Peyer's patch (tissue), 4 donors: Measurements from ENCODE around the gene GTSE1. TPM values are rescaled to one million over a fixed set of nuclear protein-coding genes. Genes with fewer than 3 reads are reported as not detected.

Experiments used
- DNase-seq, 3 donors: peaks; one replicate each; pipeline ENCODE4 v3.0.0-alpha.2; 2017 to 2019
- H3K27ac ChIP-seq, 4 donors: fragments of 200-600 bp; sonication (generic); one replicate each; pipeline ENCODE4 v1.5.1; 2016 to 2019
- H3K27me3 ChIP-seq, 2 donors: fragments of 200-600 bp; sonication (generic); one replicate each; pipeline ENCODE4 v1.5.1; 2019
- H3K36me3 ChIP-seq, 3 donors: fragments of 200-600 bp; sonication (generic); one replicate each; pipeline ENCODE4 v1.5.1; 2016 to 2019
- H3K4me1 ChIP-seq, 4 donors: fragments of 200-600 bp; sonication (generic); one replicate each; pipeline ENCODE4 v1.5.1; 2016 to 2019
- H3K4me3 ChIP-seq, 4 donors: fragments of 200-600 bp; sonication (generic); 1 replicate in 3 of 4; 2 replicates in 1 of 4; pipeline ENCODE4 v1.5.1; 2016 to 2019; ENCODE audit warnings: mild to moderate bottlenecking in 1 of 4
- H3K9me3 ChIP-seq, 4 donors: fragments of 200-600 bp; sonication (generic); one replicate each; pipeline ENCODE4 v1.5.1; 2016 to 2019; ENCODE audit warnings: mild to moderate bottlenecking in 1 of 4
- CTCF ChIP-seq, 6 experiments: fragments of 450-650 bp in 4 of 6; fragments of 200-600 bp in 2 of 6; sonication (generic) in 1 of 6; IDR thresholded peaks; one replicate each; pipeline ENCODE4 v1.5.1; 2017 to 2019; ENCODE audit warnings: antibody characterized with exemption in 6 of 6, mild to moderate bottlenecking in 3 of 6, moderate library complexity in 1 of 6
- POLR2A ChIP-seq, 2 donors: fragments of 450-650 bp; IDR thresholded peaks; one replicate each; pipeline ENCODE4 v1.5.1; 2017; ENCODE audit warnings: antibody characterized with exemption in 2 of 2, mild to moderate bottlenecking in 2 of 2, moderate library complexity in 2 of 2
- total RNA-seq, 4 donors: library from RNA; depleted of rRNA; stranded (reverse); fragments of >200 nt; gene quantifications; one replicate each; pipeline ENCODE4 v1.1.0, GENCODE V29; 2016

GTSE1 gene
- total RNA-seq, 4 donors from 2014 or later = 2.3 to 14.9 (median 5.9) TPM

GRCh38 chr22:46349681-46350080, 53.0 kb downstream of the GTSE1 start:
- no peaks in the 10 kb centered on the region for H3K4me1 ChIP-seq
- H3K36me3 ChIP-seq = peaks cover 0 to 100% (median 0%) of the 10 kb centered on the region in 3 donors
- TF ChIP-seq CTCF (IDR thresholded peaks at IDR 0.05) (no peak), POLR2A (IDR thresholded peaks at IDR 0.05) (no peak)
- DNase-seq = no peak
- H3K9me3 ChIP-seq = no peaks in the 10 kb centered on the region
- no peak overlapping the region for H3K4me3 ChIP-seq
- H3K27ac ChIP-seq = no peak overlapping the region
- no peaks in the 10 kb centered on the region for H3K27me3 ChIP-seq

- TF ChIP-seq CTCF (IDR thresholded peaks at IDR 0.05) (no peak), POLR2A (IDR thresholded peaks at IDR 0.05) (no peak)
- H3K9me3 ChIP-seq = no peaks in the 10 kb centered on the region
- no peak overlapping the region for H3K27ac ChIP-seq
- no peaks in the 10 kb centered on the region for H3K4me1 ChIP-seq
- H3K4me3 ChIP-seq = no peak overlapping the region
- H3K36me3 ChIP-seq = peaks cover 0 to 99% (median 0%) of the 10 kb centered on the region in 3 donors
- H3K27me3 ChIP-seq = no peaks in the 10 kb centered on the region
- DNase-seq = no peak
These were observed 53.5 kb downstream of the GTSE1 start for GRCh38 chr22:46350121-46350520.

- TF ChIP-seq POLR2A (IDR thresholded peaks at IDR 0.05) = no peak
- no peak for TF ChIP-seq CTCF (IDR thresholded peaks at IDR 0.05)
- no peak for DNase-seq
- no peaks in the 10 kb centered on the region for H3K4me1 ChIP-seq
- H3K27me3 ChIP-seq = no peaks in the 10 kb centered on the region
- H3K4me3 ChIP-seq = no peak overlapping the region
- H3K27ac ChIP-seq = no peak overlapping the region
- no peaks in the 10 kb centered on the region for H3K9me3 ChIP-seq
- peaks cover 0 to 96% (median 0%) of the 10 kb centered on the region in 3 donors for H3K36me3 ChIP-seq
These were observed 54.0 kb downstream of the GTSE1 start for GRCh38 chr22:46350646-46351045.

GRCh38 chr22:46351131-46351735, 54.6 kb downstream of the GTSE1 start:
- Histone ChIP-seq H3K9me3 (no peaks in the 10 kb centered on the region), H3K4me1 (no peaks in the 10 kb centered on the region), H3K36me3 (peaks cover 0 to 96% (median 0%) of the 10 kb centered on the region in 3 donors), H3K4me3 (no peak overlapping the region), H3K27me3 (no peaks in the 10 kb centered on the region), H3K27ac (no peak overlapping the region)
- TF ChIP-seq CTCF (IDR thresholded peaks at IDR 0.05) (no peak), POLR2A (IDR thresholded peaks at IDR 0.05) (no peak)
- no peak for DNase-seq

- DNase-seq = no peak
- Histone ChIP-seq H3K27ac (no peak overlapping the region), H3K9me3 (no peaks in the 10 kb centered on the region), H3K4me3 (no peak overlapping the region), H3K27me3 (no peaks in the 10 kb centered on the region), H3K36me3 (peaks cover 0 to 96% (median 0%) of the 10 kb centered on the region in 3 donors), H3K4me1 (no peaks in the 10 kb centered on the region)
- TF ChIP-seq CTCF (IDR thresholded peaks at IDR 0.05) = no peak
- TF ChIP-seq POLR2A (IDR thresholded peaks at IDR 0.05) = no peak
These were observed 55.1 kb downstream of the GTSE1 start for GRCh38 chr22:46351767-46352166.
